ENCODE results near the gene CTIF.
"Not testable (repeated sequence)": the region's sequence is repeated elsewhere in the genome, so short reads cannot be mapped to it uniquely, and the experiment has no call there.

The CTIF gene

DNA sequence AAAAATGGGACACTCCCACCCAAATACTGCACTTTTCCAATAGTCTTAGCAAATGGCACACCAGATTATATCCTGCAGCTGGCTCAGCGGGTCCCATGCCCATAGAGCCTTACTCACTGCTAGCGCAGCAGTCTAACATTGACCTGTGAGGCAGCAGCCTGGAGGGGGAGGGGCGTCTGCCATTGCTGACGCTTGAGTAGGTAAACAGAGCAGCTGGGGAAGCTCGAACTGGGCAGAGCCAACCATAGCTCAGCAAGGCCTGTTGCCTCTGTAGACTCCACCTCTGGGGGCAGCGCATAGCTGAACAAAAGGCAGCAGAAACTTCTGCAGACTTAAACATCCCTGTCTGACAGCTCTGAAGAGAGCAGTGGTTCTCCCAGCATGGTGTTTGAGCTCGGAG lies 110.4 kb downstream of the CTIF start:
- no peak for DNase-seq

DNA sequence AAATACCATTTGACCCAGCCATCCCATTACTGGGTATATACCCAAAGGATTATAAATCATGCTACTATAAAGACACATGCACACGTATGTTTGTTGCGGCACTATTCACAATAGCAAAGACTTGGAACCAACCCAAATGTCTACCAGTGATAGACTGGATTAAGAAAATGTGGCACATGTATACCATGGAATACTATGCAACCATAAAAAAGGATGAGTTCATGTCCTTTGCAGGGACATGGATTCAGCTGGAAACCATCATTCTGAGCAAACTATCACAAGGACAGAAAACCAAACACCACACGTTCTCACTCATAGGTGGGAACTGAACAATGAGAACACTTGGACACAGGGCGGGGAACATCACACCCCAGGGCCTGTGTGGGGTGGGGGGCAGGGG lies 115.8 kb downstream of the CTIF start:
- not testable (repeated sequence) for DNase-seq

DNA sequence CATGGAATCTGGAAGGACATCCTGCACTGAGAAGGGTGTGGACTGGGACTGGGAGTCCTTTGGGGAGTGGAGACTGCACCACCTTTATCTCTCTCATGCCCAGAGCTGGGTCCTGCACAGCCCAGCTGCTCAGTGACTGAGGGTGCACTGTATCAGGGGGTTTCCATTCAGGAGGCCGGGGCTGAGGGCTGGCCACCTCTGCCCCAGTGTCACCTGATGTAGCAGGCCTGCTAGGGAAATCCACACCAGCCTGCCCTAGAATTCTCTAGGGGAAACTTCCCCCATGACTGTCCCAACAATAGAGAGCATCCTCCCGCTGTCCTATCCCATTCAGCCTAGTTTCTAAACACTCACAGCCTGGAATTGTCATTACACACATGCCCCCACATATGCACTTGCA lies 116.7 kb downstream of the CTIF start:
- DNase-seq, result no peak

DNA sequence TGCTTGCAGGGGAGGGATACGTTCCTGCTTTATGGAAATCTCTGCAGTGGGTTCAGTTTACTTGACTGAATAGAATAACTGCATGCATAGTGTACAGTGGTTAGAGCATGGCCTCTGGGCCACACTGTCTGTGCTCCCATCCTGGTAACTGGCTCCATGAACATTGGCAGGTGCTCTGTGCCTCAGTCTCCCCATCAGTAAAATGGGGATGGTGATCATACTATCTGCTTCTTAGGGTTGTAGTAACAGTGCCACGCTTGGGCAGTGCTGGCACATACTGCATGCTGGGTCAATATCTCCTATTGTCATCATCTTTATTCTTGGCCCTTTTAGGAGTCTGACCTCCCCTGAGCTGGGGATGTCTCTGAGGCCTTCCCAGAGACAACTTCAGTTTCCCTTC lies 117.3 kb downstream of the CTIF start:
- no peak for DNase-seq

DNA sequence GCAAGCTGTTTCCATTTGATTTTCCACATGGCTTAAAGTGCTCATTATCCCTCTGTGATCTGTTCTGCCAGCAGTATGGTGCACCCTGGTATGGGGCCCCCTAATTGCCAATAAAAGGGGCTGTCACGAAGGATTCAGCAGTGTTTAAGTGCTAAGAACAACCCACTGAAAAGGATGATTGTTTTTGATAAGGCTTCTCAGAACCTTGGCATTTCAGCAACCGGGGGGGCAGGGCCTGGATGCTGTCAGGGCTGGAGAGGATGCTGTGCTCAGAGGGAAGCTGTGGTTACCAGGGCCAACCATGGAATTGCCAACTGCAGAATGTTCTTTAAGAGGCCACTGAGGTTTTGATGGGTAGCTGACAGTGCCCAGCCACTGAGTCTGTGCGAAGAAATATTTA lies 117.8 kb downstream of the CTIF start:
- no peak for DNase-seq

DNA sequence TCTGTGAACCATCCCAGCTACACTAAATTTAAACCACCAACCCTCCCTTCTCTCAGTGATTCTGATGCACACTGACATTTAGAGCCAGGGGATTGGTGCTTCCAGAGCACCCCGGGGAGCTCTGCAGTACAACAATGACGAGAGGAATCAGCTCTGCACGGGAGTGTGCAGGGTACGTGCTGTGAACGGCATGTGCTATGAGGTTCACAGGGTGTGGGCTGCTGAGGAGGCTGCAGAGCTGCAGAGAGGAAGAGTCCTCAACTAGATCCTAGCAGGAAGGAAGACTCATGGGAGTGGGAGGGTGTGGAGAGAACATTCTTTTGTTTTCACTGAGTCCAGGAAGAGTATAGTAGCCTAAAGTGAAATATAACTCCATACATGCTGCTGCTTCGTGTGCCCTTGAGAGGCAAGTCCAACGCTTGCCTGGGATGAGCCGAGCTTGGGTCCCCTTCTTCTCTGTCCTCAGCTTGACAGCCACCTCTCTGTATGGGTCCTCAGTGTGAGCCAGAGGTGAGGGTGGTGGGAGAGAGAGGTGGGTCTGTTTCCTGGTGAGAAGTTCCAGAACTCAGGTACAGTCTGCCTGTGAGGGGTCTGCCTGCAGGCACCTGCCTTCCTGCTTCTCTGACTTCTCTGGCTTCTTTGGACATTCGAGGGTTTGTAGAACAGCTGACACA lies 118.8 kb downstream of the CTIF start:
- no peak for DNase-seq

DNA sequence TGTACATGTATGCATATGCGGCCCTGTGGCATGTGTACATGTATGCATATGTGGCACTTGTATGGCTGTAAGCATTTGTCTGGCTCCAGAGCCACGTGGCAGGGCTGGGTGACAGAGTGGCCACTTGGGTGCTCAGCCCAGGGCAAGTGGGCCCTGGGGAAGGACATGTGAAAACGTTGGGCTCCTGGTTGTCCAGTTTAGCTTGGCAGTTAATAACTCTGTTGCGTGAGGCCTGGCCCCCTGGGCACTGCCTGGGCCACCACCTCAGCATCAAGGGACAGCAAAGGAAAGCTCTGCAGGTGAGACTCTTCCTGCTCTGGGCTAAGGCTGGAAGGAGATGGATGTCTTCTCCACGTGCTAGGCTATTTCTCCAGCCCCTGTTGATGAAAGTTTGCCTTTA lies 119.9 kb downstream of the CTIF start:
- no peak for DNase-seq

DNA sequence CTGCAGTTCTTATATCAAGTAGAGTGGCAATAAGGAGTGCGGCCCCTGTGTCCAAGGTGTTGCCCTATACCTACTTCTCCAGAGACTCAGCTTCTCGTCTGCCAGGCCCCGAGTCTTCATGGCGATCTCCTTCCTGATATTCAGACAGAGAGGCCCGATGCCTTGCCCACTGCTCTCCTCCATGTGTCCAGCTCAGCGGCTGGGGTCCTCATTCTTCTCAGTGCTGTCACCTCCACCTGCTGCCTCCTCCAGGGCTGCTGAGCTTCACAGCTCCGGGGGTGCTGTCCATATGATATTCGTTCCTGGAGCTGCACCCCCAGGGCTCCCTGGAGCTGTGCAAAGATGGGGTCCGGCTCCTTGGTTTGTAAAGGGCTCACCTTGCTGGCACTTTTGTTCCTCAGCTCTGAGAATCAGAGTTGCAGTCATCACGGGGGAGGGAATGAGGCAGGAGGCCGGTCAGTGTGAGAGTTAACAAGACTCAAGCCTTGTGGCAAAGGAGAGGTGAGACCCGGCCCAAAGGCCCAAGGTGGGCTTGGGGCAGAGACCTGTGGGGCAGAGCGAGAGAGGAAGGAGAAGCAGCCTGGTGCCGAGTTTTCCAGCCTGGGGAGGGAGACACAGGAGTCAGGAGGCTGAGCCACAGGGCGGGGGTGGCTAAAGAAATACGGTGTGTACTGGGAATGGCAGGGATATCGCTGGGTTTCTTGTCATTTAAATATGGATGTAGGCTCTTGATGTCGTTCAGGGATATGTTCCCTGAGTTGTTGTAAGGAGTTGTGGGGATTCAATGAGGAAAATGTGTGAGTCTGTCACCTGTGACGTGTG lies 120.6 kb downstream of the CTIF start:
- DNase-seq, result no peak

DNA sequence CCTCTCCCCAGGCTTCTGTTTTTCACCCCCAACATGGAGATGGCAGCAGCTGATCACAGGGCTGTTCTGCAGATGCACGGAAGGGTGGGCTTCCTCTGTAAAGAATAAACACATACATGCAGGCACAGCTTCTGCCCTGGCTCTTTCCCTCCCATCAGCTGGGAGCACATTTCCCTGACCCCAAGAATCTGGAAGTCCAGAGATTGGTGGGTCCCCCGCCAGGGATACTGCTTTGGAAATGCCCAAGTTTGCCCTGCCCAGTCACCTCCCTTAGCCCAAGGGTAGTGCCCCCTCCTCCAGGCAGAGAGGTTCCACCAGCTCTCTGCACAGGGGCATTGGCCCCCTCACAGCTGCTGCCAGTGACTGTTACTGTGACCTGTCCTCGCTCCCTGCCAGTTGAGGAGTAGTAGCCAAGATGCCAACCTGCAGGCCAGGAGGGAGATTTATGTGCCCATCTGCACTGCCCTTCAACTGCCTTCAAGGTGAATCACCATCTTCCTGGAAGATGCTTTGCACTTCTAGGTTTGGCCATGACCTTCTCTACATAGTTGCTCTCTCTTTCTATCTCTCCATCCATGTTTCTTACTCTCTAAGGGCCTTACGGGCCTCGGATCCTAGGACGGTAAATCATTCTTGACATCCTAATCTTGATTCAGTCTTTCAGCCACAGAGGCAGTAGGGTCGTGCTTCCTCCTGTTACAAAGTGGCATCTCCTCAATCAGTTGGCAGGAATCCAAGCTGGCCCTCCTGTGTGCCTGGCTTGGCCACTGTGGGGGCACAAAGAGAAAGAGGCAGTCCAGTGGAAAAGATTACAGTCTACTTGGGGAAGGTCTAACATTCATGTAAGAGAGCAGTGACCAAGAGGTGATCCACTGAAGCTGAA lies 121.8 kb downstream of the CTIF start:
- DNase-seq, result no peak

DNA sequence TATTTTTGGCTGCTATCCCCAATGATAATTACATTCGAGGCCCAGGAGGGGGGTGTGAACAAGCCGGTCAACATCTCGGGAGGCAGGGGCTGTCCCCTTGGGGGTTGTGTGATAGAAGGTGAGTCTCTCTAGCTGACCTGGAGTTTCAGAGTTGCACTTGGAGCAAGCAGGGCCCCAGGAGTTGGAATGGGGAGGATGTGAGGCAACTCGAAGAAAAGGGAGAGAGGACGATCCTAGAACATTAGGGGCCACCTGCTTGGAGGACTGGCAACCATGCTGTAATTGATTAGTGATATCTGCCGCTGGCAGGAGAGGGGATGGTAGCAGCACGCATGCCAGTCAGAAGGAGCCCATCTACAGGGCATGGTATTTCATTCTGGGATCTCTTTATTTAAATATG lies 122.6 kb downstream of the CTIF start:
- DNase-seq, result no peak

DNA sequence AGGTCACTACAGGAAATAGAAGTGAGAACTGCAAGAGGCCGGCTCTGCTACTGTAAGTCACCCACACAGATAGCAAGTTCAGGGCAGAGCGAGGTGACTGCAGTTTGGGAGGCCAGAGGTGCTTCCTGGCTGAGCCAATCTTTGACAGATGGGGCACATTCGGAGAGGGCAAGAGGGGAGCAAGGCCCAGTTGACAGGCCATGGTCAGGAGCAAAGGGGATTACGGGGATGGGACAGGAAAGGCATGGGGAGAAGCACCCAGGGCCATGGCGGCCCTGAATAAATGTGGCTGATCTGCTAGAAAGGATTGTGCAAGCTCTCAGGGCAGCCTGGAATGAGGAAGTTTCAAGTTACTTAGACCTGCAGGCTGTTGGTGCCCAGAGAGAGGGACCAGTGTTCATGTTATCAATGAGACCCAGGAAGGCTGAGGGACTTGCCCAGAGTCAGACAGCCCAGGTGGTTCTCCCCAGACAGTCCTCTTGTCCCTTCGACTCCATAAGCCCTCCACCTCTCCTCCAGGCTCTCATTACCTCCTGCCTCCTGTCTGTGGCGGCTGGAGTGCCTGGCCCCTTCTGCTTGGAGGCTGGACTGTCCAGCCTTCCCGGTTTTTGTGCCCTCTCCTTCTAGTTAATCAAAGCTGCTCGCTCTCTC lies 123.3 kb downstream of the CTIF start:
- no peak for DNase-seq

DNA sequence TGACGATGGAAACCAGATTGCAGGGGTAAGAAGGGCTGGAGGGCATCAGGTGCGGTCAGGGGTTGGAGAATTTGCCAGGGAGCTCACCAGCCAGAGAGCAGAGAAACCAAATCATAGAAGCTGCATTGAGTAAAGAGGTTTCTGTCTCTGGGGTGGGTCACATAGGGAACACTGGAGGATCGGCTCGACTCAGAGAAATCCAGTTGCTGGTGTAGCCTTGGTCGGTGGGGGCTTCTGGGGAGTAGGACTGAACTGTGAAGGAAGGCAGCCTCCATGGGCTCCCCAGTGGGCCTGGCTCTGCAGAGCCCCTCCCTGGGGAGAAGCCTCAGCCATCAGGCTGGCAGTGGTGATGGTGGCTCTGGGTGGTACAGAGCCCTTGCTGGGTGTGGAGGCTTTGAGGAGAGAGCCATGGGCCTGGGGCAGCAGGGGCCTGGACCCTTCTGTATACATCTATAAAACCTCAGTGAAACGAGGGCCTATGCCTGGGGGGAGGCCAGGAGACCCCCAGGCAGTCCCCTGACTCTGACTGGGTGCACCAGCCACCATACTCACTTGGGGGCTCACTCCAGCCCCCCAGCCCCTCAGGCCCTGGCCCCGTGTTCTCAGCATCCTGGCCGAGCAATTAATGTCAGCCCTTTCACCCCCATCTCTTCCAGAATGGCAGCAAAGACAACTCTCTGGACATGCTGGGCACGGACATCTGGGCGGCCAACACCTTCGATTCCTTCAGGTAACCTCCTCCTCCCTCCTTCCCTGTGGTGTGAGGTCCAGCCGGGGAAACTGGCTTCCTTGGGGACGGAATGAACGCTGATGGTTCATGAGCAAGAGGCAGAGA lies 124.5 kb downstream of the CTIF start:
- DNase-seq, result no peak

DNA sequence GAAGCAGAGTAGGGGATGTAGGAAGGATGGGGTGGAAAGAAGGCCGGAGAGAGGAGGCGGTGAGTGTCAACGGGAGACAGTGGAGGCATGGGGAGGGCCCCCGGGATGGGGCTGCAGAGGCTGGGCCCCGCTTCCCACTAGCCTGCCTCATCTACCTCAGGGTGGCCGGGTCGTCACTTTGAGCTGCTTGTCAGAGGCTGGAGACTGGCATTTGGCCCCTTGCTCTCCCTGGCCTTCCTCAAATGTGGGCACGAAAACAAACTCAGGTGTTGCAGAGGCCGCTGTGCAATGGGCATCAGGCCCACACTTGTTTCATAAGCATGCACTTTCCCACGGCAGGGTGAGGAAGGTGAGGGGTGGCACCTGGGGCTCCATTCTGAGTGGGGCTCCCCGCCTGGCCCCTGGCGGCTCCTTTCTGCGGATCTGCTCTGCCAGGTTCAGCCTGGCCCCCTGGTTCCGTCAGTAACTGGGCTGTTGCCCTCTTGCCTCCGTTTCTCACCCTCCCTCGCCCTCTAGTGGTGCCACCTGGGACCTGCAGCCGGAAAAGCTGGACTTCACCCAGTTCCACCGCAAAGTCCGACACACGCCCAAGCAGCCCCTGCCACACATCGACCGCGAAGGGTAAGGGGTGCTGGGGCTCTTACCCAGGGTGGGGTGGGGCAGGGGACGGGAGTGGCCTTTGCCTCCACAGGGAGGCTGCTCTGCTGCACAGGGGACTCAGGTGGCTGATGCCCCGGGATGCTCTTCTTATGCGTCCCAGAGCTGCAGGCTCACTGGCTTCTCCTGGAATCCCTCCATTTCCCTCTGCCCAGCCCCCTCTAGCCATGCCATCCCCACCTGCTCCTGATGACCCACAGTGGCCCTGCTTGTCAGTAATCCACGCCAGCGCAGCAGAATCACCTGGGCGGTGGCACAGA lies 125.4 kb downstream of the CTIF start:
- peak; percentile 9 for DNase-seq

DNA sequence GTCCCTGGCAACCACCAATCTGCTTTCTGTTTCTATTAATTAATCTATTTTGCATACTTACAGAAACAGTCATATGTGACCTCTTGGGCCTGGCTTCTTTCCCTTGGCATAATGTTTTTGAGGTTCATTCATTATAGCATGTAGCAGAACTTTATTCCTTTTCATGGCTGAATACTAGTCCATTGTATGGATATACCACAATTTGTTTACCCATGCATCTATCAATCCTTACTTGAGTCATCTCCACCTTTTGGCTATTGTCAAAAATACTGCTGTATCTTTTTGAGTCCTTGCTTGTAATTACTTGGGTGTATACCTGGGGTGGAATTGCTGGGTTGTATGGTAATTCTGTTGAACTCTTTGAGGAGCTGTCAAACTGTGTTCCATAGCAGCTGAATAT lies 126.8 kb downstream of the CTIF start:
- DNase-seq, result no peak

DNA sequence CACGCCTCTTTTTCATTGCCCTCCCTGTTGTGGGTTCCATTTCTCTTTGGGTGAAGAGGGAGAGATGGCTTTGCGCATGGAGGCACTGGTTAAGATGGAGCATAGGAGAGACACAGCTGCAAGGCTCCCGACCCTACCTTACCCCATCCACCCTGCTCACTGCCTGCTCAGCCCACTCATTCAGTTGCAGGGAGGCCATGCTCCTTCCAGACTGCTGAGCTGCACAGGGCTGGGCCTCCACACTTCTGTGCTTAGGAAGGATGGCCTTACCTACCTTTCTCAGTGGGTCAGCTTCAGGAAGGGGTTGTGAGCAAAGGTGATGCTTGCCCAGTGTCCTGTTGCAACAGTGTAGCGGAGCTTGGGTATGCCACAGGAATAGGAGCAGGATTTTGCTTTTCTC lies 127.8 kb downstream of the CTIF start:
- DNase-seq, result no peak

DNA sequence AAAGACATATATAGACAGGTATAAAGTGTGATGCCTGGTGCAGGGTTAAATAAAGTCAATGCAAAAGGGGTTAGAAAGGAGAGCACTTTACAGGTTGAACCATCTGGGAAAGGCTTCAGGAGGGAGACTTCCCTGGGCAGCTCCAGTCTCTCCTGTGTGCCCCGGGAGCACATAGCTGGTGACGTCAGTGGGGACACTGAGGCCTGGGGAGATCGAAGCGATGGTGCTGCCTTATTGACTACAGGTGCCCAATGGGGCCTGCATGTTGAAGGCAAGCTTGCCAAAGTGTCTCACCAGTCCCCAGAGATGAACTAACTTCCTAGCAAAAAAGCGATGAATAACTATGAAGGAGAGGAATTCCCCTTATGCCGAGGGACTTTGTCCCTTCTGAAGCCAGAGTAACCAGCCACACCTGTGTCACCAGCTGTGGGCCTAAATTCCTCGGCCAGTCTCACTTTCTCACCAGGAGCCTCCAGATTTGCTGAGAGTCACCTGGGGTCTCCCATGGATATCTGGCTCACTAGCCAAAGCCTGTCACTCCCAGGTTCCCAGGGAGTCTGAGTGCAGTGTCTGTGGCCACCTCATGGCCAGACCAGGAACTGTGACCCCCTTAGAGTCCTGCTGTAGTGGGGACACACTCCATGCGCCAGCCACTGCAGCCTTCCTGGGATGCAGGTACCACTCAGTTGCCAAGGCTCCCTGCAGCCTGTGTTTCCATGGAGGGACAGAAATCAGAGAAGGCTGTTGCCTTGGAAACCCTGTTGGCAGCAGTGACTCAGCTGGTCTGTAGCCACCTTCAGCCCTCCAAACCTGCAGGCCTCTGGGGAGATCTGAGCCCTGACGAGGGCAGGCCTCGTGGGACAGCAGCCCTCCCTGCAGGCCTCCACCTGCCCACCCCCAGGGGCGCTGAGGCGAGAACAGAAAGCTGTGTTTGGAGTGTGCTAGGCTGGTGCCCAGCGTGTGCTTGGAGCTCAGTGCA lies 128.7 kb downstream of the CTIF start:
- DNase-seq, result no peak

DNA sequence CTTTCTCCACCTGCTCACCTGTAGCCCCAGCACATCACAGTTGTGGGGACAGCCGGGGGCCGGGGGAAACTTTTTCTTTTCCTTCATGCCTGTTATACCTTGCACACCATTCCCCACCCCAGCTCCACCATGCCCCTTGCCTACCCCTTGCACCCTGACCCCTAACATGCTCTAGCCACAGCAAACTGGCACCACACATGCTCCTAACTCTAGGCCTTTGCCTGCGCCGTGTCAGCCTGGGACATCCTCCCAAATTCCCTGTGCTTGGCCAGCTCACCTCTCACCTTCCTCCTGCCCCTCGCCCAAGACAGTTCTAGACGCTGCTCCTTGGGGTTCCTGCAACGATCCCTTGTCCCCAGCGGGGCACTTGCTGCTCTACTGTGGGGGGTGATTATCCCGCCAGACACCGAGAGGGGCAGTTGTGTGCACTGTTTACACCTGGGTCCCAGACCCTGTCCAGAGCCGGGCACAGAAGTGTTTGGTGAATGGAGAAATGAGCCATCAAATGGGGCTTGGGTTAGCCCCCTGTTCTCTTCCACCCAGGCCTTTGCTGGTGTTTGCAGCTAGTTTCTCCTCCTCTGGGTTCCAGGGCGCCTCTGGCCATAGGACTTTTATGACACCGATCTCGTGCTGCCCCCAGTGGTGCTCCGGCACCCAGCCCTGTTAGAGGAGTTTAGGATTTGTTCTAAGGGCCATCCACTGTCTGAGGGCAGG lies 129.8 kb downstream of the CTIF start:
- no peak for DNase-seq

DNA sequence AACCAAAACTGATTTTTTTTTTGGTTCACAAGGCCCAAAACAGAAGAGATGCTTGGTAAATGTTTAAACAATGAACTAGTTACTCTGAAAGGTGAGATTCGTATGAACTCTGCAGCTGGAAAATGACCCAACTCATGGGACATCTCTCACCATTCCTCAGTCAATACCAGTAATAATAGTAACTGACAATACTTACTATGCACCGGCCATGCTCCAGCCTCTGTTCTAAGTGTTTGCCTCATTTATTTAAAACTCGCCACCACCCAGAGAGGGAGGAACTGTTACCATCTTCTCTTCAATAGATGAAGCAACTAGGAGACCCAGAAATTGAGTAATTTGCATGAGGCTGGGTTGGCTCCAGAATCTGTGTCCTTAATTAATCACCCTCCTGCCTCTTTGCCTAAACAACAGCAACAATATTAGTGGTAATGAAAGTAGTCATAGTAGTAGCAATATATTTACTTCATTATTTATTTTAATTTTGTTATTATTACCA lies 130.4 kb downstream of the CTIF start:
- no peak for DNase-seq

Data from KG1 (cell line).